Measurements from ENCODE around the gene CASKIN1.

CASKIN1 gene

GRCh38 chr16:2157480-2158261, 38.7 kb downstream of the CASKIN1 start:
- no peak for DNase-seq (ENCODE audit: low read depth in 1 of 2, low spot score in 1 of 2)

DNA sequence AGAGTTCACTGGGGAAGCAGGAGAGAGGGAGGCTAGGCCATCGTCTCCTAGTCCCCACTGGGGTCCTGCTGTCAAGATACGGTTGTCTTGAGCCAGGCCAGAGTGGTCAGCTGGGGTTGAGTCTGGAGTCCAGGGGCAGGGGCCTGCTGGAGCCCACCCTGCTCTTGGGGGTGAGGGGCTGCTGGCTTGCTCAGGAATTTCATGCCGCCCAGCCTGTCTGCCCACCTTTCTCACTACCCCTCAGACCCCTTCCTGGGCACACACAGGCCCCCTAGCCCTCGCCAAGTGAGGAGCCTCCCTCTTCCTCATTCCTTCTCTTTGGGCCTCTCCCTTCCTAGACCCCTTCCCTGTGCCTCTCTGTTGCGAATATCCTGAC, 39.6 kb downstream of the CASKIN1 start:
- DNase-seq (ENCODE audit: low read depth in 1 of 2, low spot score in 1 of 2) = no peak

GRCh38 chr16:2155977-2156848, 40.2 kb downstream of the CASKIN1 start:
- DNase-seq (ENCODE audit: low read depth in 1 of 2, low spot score in 1 of 2) = no peak

GRCh38 chr16:2155091-2155950, 41.1 kb downstream of the CASKIN1 start, which contains the start of gene TRAF7:
Gene TRAF7, plus strand, starts transcription at chr16:2155782. Its CDS starts 8,139 bp downstream, at chr16:2163921.
- peak; percentile 91 to 99 for DNase-seq (ENCODE audit: low read depth in 1 of 2, low spot score in 1 of 2)

DNA sequence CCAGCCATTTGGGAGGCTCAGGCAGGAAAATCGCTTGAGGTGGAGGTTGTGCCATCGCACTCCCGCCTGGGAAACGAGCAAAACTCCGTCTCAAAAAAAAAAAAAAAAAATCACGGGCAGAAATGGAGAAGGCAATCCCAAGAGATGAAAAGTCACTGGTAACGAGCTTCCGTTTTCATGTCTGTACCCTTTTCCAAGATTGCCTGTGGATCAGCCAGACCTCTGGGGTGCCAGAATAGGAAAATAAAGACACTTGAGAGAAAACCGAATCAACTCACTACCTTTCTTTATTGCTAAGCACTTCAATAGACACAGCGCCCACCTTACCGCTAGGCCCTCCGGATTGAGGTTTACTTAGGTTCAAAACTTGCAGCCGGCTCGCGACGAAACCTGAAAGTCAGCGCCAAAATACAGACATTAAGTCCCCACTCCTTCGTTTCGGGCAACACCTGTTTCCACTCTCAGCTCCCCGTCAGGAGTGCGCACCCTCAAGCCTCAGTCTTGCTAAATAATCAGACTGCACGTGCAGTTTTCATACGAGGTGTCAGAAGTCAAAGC, 41.8 kb downstream of the CASKIN1 start:
- DNase-seq (ENCODE audit: low read depth in 1 of 2, low spot score in 1 of 2) = no peak

DNA sequence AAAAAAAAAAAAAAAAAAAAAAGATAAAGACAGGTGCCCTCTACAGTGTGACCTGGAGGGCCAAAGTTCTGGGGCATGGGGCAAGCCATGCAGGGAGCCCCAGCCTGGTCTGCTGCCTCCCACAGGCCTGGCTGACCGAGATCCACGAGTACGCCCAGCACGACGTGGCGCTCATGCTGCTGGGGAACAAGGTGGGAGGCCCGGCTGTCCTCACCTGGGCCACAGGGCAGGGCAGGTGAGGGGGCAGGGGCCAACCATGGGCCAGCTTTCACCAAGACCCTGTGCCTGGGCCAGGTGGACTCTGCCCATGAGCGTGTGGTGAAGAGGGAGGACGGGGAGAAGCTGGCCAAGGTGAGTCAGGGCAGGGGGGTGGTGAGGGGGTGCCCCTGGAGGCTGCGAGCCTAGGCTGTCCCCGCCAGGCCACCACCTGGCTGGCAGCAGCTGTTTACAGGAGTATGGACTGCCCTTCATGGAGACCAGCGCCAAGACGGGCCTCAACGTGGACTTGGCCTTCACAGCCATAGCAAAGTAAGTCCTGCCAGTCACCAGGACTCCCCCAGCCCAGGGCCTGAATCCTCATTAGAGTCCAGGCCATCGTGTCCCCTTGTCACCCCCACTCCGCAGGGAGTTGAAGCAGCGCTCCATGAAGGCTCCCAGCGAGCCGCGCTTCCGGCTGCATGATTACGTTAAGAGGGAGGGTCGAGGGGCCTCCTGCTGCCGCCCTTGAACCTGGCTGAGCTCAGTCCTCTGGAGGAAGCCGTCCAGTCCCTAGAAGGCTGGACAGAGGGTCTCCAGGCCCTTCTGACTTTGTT, 43.5 kb downstream of the CASKIN1 start:
- DNase-seq (ENCODE audit: low read depth in 1 of 2, low spot score in 1 of 2) = peak; percentile 31 to 36

DNA sequence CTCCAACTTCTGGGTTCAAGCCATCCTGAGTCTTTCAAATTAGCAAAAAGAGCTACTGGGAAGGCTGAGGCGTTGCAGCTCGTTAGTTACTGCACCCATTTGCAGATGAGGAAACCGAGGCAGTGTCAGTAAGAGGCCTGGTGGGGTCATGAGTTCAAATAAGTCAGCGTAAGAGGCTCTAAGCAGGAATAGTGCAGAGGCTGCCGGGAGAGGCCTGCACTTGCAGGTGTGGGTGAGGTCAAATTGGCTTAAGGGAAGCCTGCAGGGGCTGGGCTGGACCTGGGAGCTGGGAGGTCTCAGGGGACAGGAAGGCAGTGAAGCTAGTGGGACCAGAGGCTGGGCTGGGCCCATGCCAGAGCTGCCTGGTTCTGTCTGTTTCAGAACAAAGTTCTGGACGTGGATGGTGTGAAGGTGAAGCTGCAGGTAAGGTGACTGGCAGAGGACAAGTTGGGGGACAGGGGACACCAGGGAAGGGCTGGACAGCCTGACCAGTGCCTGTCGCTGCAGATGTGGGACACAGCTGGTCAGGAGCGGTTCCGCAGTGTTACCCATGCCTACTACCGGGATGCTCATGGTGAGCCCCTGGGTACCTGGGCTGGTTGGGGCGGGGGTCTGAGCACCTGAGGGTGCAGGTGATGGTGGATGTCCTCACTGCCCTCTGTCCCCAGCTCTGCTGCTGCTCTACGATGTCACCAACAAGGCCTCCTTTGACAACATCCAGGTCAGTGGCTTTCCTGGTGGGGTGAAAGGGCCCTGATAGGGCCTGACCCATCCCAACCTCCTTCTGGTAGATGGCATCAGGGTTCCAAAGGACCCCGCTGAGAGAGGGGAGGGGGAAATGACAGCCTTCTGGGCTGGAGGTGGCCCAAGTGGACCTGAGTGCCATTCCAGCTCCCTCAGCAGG, 45.0 kb downstream of the CASKIN1 start:
- DNase-seq (ENCODE audit: low read depth in 1 of 2, low spot score in 1 of 2) = peak; percentile 11 to 26

DNA sequence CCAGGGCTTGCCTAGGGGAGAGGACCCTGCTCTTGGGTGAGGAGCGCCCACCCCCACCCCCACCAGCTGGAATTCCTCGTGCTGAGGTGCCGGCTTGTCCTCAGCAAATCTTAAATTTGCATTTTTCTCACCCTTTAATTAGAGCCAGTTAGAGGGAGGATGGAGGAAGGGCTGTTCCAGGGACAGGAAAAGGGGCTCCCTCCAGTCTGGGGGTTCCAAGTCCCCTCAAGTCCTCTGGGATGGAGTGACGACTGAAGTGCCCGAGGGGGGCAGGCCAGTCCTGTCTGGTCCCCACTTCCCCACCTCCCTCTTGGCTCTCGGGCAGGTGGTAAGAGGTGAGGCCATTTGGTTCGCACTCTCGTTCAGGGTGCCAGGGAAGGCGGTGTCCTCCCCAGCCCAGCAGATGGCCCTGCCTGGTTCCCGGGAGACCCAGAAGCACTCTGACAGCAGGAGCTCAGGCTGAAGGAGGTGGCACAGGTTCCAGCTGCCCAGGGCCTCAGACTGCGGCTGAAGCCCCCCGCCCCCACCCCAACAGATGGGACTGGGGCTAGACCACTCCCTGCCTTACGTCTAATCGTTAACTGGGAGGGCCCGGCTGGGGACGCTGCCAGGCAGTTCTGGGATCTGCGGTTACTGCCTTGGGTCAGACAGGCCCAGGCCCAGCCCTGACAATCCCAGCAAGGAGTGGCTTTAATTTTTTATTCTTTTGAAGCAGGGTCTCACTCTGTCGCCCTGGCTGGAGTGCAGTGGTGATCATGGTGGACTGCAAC, 45.8 kb downstream of the CASKIN1 start:
- DNase-seq (ENCODE audit: low read depth in 1 of 2, low spot score in 1 of 2) = peak in 1 of 2 donors; percentile 28

DNA sequence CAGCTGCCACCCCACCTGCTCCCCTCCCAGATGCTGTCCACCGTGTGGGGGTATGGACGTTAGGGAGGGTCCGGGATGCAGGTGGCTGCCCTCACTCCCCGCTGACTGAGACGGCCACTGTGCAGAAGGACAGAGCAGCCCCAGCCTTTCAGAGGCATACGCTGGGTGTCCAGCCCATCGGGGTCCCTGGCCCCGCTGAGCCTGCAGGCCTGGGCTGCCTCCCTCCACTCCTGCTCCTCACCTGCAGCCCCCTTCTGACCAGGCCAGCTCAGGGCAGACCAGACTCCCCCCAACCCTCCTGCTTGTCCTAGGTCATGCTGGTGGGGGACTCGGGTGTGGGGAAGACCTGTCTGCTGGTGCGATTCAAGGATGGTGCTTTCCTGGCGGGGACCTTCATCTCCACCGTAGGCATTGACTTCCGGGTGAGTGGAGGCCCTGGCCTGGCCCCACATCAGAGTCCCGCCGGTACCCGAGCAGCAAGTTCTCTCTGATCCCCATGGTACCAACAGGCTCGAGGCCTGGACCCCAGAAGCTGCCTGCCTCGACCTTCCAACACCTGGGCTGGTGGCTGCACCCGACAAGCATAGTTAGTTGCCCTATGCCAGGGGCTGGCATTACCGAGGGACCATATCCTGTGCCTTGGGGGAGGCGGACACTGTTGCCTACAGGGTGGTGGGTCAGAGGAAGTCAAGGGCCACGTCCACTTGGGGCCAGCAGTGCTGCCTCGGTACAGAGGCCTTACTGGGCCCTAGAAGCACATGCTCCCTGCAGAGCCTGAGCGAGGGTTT, 46.6 kb downstream of the CASKIN1 start:
- peak in 1 of 2 donors; percentile 26 for DNase-seq (ENCODE audit: low read depth in 1 of 2, low spot score in 1 of 2)

DNA sequence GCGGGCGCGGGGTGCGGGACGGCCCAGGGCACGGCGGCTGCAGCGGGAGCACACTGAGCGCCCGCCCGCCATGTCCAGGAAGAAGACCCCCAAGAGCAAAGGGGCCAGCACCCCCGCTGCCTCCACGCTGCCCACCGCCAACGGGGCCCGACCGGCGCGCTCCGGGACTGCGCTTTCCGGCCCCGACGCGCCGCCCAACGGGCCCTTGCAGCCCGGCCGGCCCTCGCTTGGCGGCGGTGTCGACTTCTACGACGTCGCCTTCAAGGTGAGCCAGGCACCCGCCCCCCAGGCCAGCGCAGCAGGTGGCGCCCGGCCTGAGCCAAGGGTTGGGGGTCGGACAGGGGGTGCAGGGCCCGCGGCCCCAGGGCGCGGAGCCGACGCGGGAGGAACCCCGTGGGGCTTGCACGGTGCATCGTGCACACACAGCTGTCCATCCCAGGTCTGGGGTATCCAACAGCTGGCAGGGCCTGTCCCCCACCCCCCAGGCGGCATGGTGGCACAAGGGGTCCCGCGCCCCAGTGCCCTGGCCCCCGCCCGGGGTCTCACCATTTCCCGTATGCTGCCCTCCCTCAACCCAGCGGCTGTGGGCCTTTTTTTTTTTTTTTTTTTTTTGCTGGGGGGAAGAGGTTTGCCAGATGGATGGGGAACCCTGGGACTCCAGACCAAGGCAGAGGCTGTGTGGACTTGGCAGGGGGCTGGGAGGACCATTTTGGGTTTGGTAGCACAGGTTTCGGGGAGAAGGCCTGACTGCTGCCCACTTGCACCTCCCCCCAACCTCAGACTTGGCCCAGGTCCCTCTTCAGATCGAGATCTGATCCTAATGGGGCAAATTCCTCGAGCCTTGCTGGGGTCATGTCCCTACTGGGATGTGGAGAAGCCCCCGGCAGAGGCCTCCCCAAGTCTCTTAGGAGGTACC, 47.4 kb downstream of the CASKIN1 start:
- DNase-seq (ENCODE audit: low read depth in 1 of 2, low spot score in 1 of 2) = peak in 1 of 2 donors; percentile 11

DNA sequence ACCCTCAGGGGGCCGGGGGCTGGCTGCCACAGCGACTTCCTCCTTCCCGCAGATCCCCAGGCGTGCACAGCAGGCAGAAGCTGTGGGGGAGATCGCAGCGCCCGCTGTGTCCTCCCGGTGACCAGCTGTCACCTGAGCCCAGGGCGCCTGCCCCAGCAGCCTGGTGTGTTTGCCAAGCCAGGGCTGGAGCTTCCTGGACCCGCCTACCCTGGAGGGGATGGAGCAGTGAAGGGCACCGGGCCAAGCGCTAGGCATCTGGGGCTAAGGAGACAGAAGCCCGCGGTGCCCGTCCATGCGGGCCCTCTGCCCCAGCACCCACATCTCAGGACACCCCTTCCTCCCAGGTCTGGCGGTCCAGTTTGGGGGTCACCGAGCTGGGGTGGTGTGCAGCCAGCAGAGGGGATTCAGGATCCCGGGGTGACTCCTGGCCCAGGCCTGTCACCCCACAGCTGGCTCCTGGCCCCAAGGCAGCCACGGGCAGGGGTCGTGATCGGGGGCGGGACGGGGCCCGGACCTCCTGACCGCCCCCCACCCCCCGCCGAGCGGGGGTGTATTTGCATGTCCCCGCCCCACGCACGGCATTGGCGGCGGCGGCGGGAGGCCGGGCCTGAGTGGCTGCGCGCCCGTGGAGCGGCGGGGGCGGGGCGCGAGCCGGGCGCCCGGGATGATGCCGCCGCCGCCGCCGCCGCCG, 48.3 kb downstream of the CASKIN1 start, which contains the start of gene RAB26:
RAB26 (plus strand) TSS at position 645 of the 691 bp plus-strand sequence. CDS start 159 bp downstream, outside the sequence.
- no peak for DNase-seq (ENCODE audit: low read depth in 1 of 2, low spot score in 1 of 2)

- no peak for DNase-seq (ENCODE audit: low read depth in 1 of 2, low spot score in 1 of 2)
Measured at GRCh38 chr16:2147378-2147777, 49.0 kb downstream of the CASKIN1 start.

- DNase-seq (ENCODE audit: low read depth in 1 of 2, low spot score in 1 of 2) = no peak
Measured at GRCh38 chr16:2145843-2146242, 50.6 kb downstream of the CASKIN1 start.

- DNase-seq (ENCODE audit: low read depth in 1 of 2, low spot score in 1 of 2) = no peak
Measured at GRCh38 chr16:2143878-2144485, 52.4 kb downstream of the CASKIN1 start.

Data from activated CD4-positive, alpha-beta T cell treated with anti-CD3 and anti-CD28 coated beads, Interleukin-2, amount 50 U/mL, for 24 hours (primary cell).